ENCODE measurements around the gene ABLIM2.

DNA sequence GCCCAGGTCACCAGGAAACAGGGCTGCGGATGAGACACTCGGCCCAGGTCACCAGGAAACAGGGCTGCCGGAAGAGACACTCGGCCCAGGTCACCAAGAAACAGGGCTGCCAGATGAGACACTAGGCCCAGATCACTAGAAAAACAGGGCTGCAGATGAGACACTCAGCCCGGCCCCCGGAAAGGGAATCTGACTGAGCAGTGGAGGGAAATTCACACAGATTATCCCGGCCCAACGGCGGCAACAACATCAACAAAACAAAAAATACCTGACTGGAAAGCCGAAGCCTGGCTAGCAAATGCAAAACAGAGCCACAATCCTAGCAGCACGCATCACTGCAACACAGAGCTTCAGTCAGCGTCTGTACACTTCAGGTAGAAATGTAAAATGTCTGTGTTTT, 239.6 kb downstream of the ABLIM2 start:
- TF ChIP-seq, protein P1, sequence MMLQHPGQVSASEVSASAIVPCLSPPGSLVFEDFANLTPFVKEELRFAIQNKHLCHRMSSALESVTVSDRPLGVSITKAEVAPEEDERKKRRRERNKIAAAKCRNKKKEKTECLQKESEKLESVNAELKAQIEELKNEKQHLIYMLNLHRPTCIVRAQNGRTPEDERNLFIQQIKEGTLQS (IDR thresholded peaks at IDR 0.05): no peak
- no peak for TF ChIP-seq CTCF (IDR thresholded peaks at IDR 0.05 in 2 of 3, conservative IDR thresholded peaks at IDR 0.05 in 1 of 3; ENCODE audit: borderline replicate concordance in 1 of 3, insufficient read depth in 1 of 3, low read depth in 2 of 3, low read length in 2 of 3)
- no peak for TF ChIP-seq EZH2 (IDR thresholded peaks at IDR 0.05)
- TF ChIP-seq RAD21 (IDR thresholded peaks at IDR 0.05; ENCODE audit: low read depth): no peak
- no peak for TF ChIP-seq ZBTB33 (IDR thresholded peaks at IDR 0.05; ENCODE audit: extremely low read depth, insufficient replicate concordance, low read length)
- TF ChIP-seq POLR2A (IDR thresholded peaks at IDR 0.05; ENCODE audit: borderline replicate concordance, extremely low read depth, insufficient read depth, insufficient read length): no peak
- no peak for TF ChIP-seq POLR2AphosphoS5 (IDR thresholded peaks at IDR 0.05; ENCODE audit: low read depth, low read length)
- TF ChIP-seq REST (IDR thresholded peaks at IDR 0.05; ENCODE audit: low read depth): no peak
- TF ChIP-seq JUND (IDR thresholded peaks at IDR 0.05): no peak
